GM12878 (cell line): ENCODE measurements around the gene EOMES. TPM values are rescaled to one million over a fixed set of nuclear protein-coding genes. Genes with fewer than 3 reads are reported as not detected.

Experiments
- ATAC-seq: fragments of 200-7000 bp; cut with Tn5 transposase; 3 replicates; pipeline ENCODE4 v1.9.1; 2020; ENCODE audit warnings: mild to moderate bottlenecking, moderate library complexity
- BruUV-seq: library from RNA; stranded (reverse); fragments of 400-500 nt; replicated peaks from 2 replicates; lab custom pipeline; 2021; lab: Mats Ljungman, UMichigan
- CTCF ChIA-PET: fragments of 300-600 bp; sonication (Branson Sonifier 250); formaldehyde crosslinking; extraction: SDS; loops from one replicate; lab custom pipeline; 2021; ENCODE audit warnings: inconsistent platforms; lab: Yijun Ruan, JAX
- POLR2A ChIA-PET: fragments of 350-600 bp; formaldehyde crosslinking; extraction: SDS; loops from one replicate; lab custom pipeline; 2021; ENCODE audit warnings: inconsistent platforms; lab: Charles Lee
- RAD21 ChIA-PET: fragments of 300-600 bp; sonication (Branson Sonifier 250); formaldehyde crosslinking; loops from one replicate; lab custom pipeline; 2023; ENCODE audit warnings: antibody characterized with exemption; ENCODE audit not compliant: unreplicated experiment; lab: Charles Lee
- SMC1A ChIA-PET: fragments of 300-600 bp; sonication (Branson Sonifier 250); formaldehyde crosslinking; loops from one replicate; lab custom pipeline; 2023; ENCODE audit not compliant: unreplicated experiment, uncharacterized antibody; lab: Charles Lee
- DNase-seq: peaks from one replicate; pipeline ENCODE4 v3.0.0-alpha.2; 2011; ENCODE audit warnings: low read depth, low spot score
- FAIRE-seq: peaks from 3 replicates; lab custom pipeline; 2011; peaks lifted over from hg19 to GRCh38; lab: Jason Lieb, UNC
- H2AFZ ChIP-seq: 2 replicates; pipeline ENCODE4 v1.6.0; 2011; ENCODE audit warnings: low read depth, low read length, control low read depth; ENCODE audit not compliant: control insufficient read depth
- H3K27ac ChIP-seq: 2 replicates; pipeline ENCODE4 v1.5.1; 2011; ENCODE audit warnings: control low read depth; ENCODE audit not compliant: control insufficient read depth, insufficient read depth
- H3K27me3 ChIP-seq, 2 experiments: replicated peaks in 1 of 2; 2 replicates each; pipeline versions ENCODE4 v1.6.0 to v1.6.1; 2011; ENCODE audit warnings: low read length in 1 of 2; ENCODE audit not compliant: control insufficient read depth in 2 of 2, insufficient read depth in 2 of 2
- H3K36me3 ChIP-seq, 2 experiments: 2 replicates each; pipeline ENCODE4 v1.5.1; 2011; ENCODE audit warnings: low read length in 1 of 2; ENCODE audit not compliant: control insufficient read depth in 2 of 2, insufficient read depth in 2 of 2
- H3K4me1 ChIP-seq: 2 replicates; pipeline ENCODE4 v1.6.1; 2011; ENCODE audit warnings: mild to moderate bottlenecking, low read length, moderate library complexity, mixed read lengths; ENCODE audit not compliant: control insufficient read depth, insufficient read depth
- H3K4me2 ChIP-seq: 2 replicates; pipeline ENCODE4 v1.6.0; 2011; ENCODE audit warnings: control low read depth; ENCODE audit not compliant: control insufficient read depth, insufficient read depth
- H3K4me3 ChIP-seq: fragments of 200-600 bp; sonication (generic); 2 replicates; pipeline ENCODE4 v1.5.1; 2016
- H3K79me2 ChIP-seq: 2 replicates; pipeline ENCODE4 v1.6.0; 2011; ENCODE audit warnings: low read length; ENCODE audit not compliant: control insufficient read depth, insufficient read depth
- H3K9ac ChIP-seq: 2 replicates; pipeline ENCODE4 v1.8.0; 2011; ENCODE audit warnings: low read length, control low read depth, mixed read lengths; ENCODE audit not compliant: control insufficient read depth, insufficient read depth
- H3K9me3 ChIP-seq: replicated peaks from 3 replicates; pipeline ENCODE4 v1.5.1; 2011; ENCODE audit warnings: mild to moderate bottlenecking, low read length; ENCODE audit not compliant: control insufficient read depth, insufficient read depth
- H4K20me1 ChIP-seq: 2 replicates; pipeline ENCODE4 v1.6.0; 2011; ENCODE audit not compliant: control insufficient read depth, insufficient read depth
- BACH1 ChIP-seq: fragments of 450-650 bp; IDR thresholded peaks from 2 replicates; pipeline ENCODE4 v1.6.1; 2017; ENCODE audit warnings: mild to moderate bottlenecking, borderline replicate concordance
- CREB1 ChIP-seq: IDR thresholded peaks from 2 replicates; pipeline ENCODE4 v1.6.1; 2012; ENCODE audit warnings: low read depth, mild to moderate bottlenecking, inconsistent platforms
- EP300 ChIP-seq, 2 experiments: fragments of 150-350 bp in 1 of 2; IDR thresholded peaks; 2 replicates each; pipeline ENCODE4 v1.6.1; 2011 to 2012; ENCODE audit warnings: low read depth in 2 of 2, low read length in 2 of 2, borderline replicate concordance in 1 of 2, improper control_type of control experiment in 1 of 2, inconsistent platforms in 1 of 2; ENCODE audit not compliant: control insufficient read depth in 1 of 2
- FOS ChIP-seq: IDR thresholded peaks from 3 replicates; pipeline ENCODE4 v1.6.1; 2011; ENCODE audit warnings: borderline replicate concordance; ENCODE audit not compliant: insufficient read length; ENCODE audit errors: extremely low read depth
- GATAD2B ChIP-seq: fragments of 450-650 bp; conservative IDR thresholded peaks from 2 replicates; pipeline ENCODE4 v1.6.1; 2017; ENCODE audit warnings: low read depth, mild to moderate bottlenecking, moderate library complexity
- IRF5 ChIP-seq: fragments of 450-650 bp; IDR thresholded peaks from 2 replicates; pipeline ENCODE4 v1.6.1; 2017; ENCODE audit warnings: borderline replicate concordance
- MAX ChIP-seq: IDR thresholded peaks from 2 replicates; pipeline ENCODE4 v1.6.1; 2012; ENCODE audit warnings: low read depth, low read length, improper control_type of control experiment
- NFYB ChIP-seq: IDR thresholded peaks from 2 replicates; pipeline ENCODE4 v1.6.1; 2011; ENCODE audit warnings: low read depth, mild to moderate bottlenecking, low read length, improper control_type of control experiment, moderate library complexity; ENCODE audit not compliant: insufficient read depth
- POLR2AphosphoS5 ChIP-seq: IDR thresholded peaks from 2 replicates; pipeline ENCODE4 v1.6.1; 2011; ENCODE audit warnings: mild to moderate bottlenecking, low read length, inconsistent platforms
- POU2F2 ChIP-seq: IDR thresholded peaks from 3 replicates; pipeline ENCODE4 v1.6.1; 2011; ENCODE audit warnings: low read depth, mild to moderate bottlenecking, low read length, borderline replicate concordance
- RELA ChIP-seq: fragments of 450-650 bp; IDR thresholded peaks from 2 replicates; pipeline ENCODE4 v1.8.0; 2014; ENCODE audit warnings: borderline replicate concordance; ENCODE audit not compliant: partially characterized antibody
- STAT3 ChIP-seq: IDR thresholded peaks from 2 replicates; pipeline ENCODE4 v1.6.1; 2011; ENCODE audit warnings: low read depth, low read length, improper control_type of control experiment
- USF2 ChIP-seq: IDR thresholded peaks from 2 replicates; pipeline ENCODE4 v1.6.1; 2011; ENCODE audit warnings: low read depth, low read length, improper control_type of control experiment, borderline replicate concordance
- YY1 ChIP-seq: IDR thresholded peaks from 2 replicates; pipeline ENCODE4 v1.6.1; 2011; ENCODE audit warnings: low read depth, mild to moderate bottlenecking, low read length
- ZNF687 ChIP-seq: fragments of 450-650 bp; IDR thresholded peaks from 2 replicates; pipeline ENCODE4 v1.6.1; 2017; ENCODE audit warnings: mild to moderate bottlenecking, moderate library complexity
- WGBS: methylation state at CpG from one replicate; pipeline ENCODE4 v1.1.6; 2016; ENCODE audit warnings: low lambda C conversion rate; ENCODE audit not compliant: insufficient replicate concordance, insufficient coverage; ENCODE audit errors: missing lambda C conversion rate; 5-methylcytosine and 5-hydroxymethylcytosine counted together
- in situ Hi-C: fragments of 300-500 bp; cut with MboI; formaldehyde crosslinking; loops from 9 replicates; pipeline ENCODE4 v1.14.3; 2018; ENCODE audit warnings: mixed read lengths
- intact Hi-C: fragments of 100-400 bp; cut with micrococcal nuclease; formaldehyde crosslinking; loops from one replicate; pipeline ENCODE4 v1.14.2; 2022; ENCODE audit not compliant: unreplicated experiment
- polyA plus RNA-seq, 11 experiments: library from polyadenylated mRNA; depleted of rRNA in 4 of 11; unstranded in 6 of 11; stranded (reverse) in 5 of 11; fragments of >200 nt; fragmentation: Nextera tagmentation in 4 of 11; fragmentation: Illumina TruSeq in 1 of 11; extraction: Ambion mirVana in 4 of 11; extraction: Trizol in 1 of 11; gene quantifications; 1 replicate in 1 of 11; 2 replicates in 10 of 11; pipeline versions ENCODE4 v1.2.1 to v1.2.3, GENCODE V29; 2011 to 2016; ENCODE audit warnings: inconsistent platforms in 2 of 11, missing spikeins in 2 of 11, low read depth in 1 of 11
- total RNA-seq, 4 experiments: library from RNA; depleted of rRNA in 3 of 4; stranded (reverse); fragments of >200 nt in 3 of 4; fragmentation: Illumina TruSeq in 1 of 4; extraction: Trizol in 1 of 4; gene quantifications; 2 replicates each; pipeline versions ENCODE4 v1.2.1 to v1.2.3, GENCODE V29; 2013 to 2021

EOMES gene
- total and polyA plus RNA-seq, 10 of the 15 experiments (the other 5 are each of a cell fraction or from before 2014, with no cell fraction given), result 1.5 to 178 (median 4.5) TPM

- ChIA-PET RAD21 (interaction anchor here (0.6 kb wide), 1 partner anchor 52 kb away, joined by 3 read pairs; no protein-coding TSS in a partner anchor), CTCF (interaction anchor here (0.6 to 2.1 kb wide), 2 partner anchors 10 to 13 kb away, joined by 3 to 7 read pairs; no protein-coding TSS in a partner anchor), POLR2A (interaction anchor here (1.3 kb wide), 1 partner anchor 23 kb away, joined by 4 read pairs; no protein-coding TSS in a partner anchor), SMC1A (interaction anchor here (0.6 to 1.2 kb wide), 3 partner anchors 13 to 341 kb away, joined by 3 to 9 read pairs (median 4); no protein-coding TSS in a partner anchor)
- no peak overlapping the region for H3K27ac ChIP-seq
- H3K9ac ChIP-seq, result no peak overlapping the region
- H3K79me2 ChIP-seq, result no peaks in the 10 kb centered on the region
- intact Hi-C loops (loop anchor here (5.0 kb wide), 1 partner anchor 310 kb away; no protein-coding TSS in a partner anchor), in situ Hi-C loops (loop anchor here (25.0 kb wide), 1 partner anchor 530 kb away; no protein-coding TSS in a partner anchor)
- DNase-seq, result no peak
- no peak overlapping the region for H3K4me3 ChIP-seq
- H2AFZ ChIP-seq, result no peak overlapping the region
- no peaks in the 10 kb centered on the region for H3K36me3 ChIP-seq
- FAIRE-seq, result no peak
- ATAC-seq, result no peak
- no peaks in the 10 kb centered on the region for H3K27me3 ChIP-seq
- no peaks in the 10 kb centered on the region for H4K20me1 ChIP-seq
- BruUV-seq, result no TSS peak
- peaks cover 4% of the 10 kb centered on the region for H3K4me1 ChIP-seq
- H3K4me2 ChIP-seq, result no peak overlapping the region
- H3K9me3 ChIP-seq, result no peaks in the 10 kb centered on the region; the same call in 2 of the 3 replicates
- WGBS, result 35% methylated on average over 2 of the region's 2 CpGs
- TF ChIP-seq USF2 (no peak), MAX (no peak), NFYB (no peak), IRF5 (no peak), YY1 (no peak), POU2F2 (no peak), BACH1 (no peak), GATAD2B (no peak), EP300 (IDR thresholded peaks at IDR 0.05; ENCODE audit: borderline replicate concordance in 1 of 2, control insufficient read depth in 1 of 2, low read depth in 2 of 2, low read length in 2 of 2) (no peak), ZNF687 (no peak), POLR2AphosphoS5 (no peak), CREB1 (no peak), STAT3 (no peak), RELA (no peak), FOS (no peak)
Observed at GRCh38 chr3:27667751-27668150, 54.4 kb downstream of the EOMES start.
